HG03442 (cell line): ENCODE results near the gene IFNG-AS1.

ENCODE experiments used
- ATAC-seq: cut with Tn5 transposase; IDR thresholded peaks from one replicate; pipeline ENCODE4 v1.9.1; 2021; ENCODE audit warnings: mild to moderate bottlenecking, moderate library complexity; ENCODE audit not compliant: unreplicated experiment

Gene IFNG-AS1

GRCh38 chr12:68034567-68034966, 45.3 kb downstream of the IFNG-AS1 start:
- no peak for ATAC-seq

- no peak for ATAC-seq
Measured at GRCh38 chr12:68036642-68037041, 47.4 kb downstream of the IFNG-AS1 start.

DNA sequence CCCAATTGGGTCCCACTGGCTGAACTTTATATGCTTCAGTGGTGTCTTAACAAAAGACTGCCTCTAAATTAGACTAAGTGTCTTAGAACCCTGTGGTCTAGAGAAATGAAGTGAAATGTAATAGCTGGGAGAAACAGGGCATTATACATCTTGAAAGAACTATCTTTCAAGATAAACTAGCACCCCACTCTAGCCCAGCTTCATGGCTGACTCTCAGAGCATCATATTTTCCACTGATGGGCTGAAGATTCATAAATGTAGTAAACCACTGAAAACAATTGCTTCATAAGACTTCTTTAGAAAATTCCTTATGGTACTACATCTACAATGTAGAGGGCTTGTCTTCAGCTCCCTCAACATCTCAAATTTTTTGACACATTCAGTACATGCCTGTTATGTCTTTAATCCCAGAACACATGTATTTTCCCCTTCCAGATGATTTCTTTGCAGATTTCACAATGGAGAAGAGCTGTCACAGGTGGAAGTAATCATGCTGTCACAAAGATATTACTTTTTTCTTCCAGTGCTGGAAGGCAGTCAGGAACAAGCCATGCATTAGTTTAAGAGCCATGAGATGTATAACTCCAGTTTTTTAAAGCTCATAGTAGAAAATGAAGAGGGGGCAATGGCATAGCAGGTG, 48.5 kb downstream of the IFNG-AS1 start:
- ATAC-seq: no peak

GRCh38 chr12:68038650-68039049, 49.4 kb downstream of the IFNG-AS1 start:
- no peak for ATAC-seq

- peak; percentile 39 for ATAC-seq
Measured at GRCh38 chr12:68040450-68041075, 51.3 kb downstream of the IFNG-AS1 start.

DNA sequence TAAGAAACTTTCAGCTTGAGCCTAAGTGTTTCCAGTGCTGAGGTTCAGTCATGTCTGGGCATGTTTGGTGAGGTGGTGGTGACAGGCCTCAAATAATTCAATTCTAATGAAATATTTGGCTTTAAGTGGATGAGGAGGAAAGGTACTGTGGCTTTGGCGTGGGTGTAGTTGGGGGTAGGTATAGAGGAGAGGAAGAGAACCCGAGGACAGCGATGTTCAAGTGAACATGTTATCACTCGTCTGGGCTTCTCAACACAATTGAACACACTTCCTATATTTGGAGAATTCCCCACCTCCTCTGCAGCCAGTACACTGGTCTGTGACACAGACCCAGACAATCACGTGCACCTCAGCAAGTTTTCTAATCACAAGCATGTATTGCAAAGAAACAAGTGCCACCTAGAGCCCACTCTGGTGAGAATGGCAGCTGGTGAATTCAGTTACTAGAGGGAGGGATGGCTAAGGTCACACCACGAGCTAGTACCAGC, 53.0 kb downstream of the IFNG-AS1 start:
- ATAC-seq: peak; percentile 89

DNA sequence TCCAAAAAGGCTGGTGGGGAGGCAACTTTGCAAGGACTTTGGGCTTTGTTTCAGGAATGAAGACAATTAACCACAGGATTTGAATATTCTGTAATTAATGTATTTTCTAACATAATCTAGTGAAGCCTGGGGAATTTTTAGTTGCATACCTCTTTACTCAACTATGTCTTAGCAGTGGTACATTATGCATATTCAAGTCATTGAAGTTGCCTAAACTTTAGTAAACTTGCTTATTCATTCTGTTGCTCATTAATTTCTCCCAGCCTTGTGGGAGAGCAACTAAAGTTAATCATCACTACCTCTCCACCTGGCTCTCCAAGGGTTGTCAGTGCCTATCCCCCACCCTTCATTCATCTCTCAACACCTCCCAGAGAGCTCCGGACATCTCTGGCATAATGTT, 54.2 kb downstream of the IFNG-AS1 start:
- ATAC-seq: no peak

DNA sequence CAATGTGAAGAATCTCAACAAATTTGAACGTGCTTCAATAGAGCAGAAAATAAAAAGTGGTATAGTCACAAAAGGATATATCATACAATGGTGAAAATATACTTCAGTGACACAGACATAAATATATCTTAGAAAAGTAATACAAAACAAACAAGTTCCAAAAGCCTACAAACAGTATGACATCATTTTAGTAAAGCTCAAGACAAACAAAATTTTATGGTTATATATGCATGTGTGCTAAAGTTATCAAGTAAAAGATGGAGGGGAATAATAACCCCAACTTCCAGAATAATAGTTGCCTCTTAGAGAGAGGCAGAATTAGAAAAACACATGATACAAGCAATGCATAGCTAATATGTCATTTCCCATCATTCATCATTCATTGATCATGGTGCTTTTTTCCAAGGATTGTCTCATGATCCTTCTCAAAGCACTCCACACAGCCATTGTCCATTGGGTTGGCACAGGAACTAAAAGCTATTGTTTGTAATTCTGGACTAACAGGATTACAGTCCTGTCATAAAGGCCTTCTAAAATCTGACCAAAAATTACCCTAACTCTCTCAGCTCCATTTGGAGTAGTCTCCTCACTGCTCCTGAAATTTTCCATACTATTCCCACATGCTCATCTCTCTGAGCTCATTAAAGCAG, 59.5 kb downstream of the IFNG-AS1 start:
- ATAC-seq: no peak

GRCh38 chr12:68056300-68056699, 67.1 kb downstream of the IFNG-AS1 start:
- no peak for ATAC-seq

- no peak for ATAC-seq
Measured at GRCh38 chr12:68063900-68064590, 74.8 kb downstream of the IFNG-AS1 start.

GRCh38 chr12:68065163-68065562, 75.9 kb downstream of the IFNG-AS1 start:
- ATAC-seq: no peak

DNA sequence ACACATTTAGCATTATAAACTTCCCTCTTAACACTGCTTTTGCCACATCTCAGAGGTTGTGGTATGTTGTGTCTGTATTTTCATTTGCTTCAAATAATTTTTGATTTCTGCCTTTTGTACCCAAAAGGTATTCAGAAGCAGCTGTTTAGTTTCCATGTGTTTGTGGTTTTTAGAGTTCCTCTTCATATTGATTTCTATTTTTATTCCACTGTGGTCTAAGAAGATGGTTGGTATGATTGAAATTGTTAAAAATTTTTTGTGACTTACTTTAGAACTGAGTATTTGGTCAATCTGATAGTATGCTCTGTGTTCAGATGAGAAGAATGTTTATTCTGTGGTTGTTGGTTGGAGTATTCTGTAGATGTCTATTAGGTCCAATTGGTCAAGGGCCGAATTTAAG, 76.4 kb downstream of the IFNG-AS1 start:
- no peak for ATAC-seq

- no peak for ATAC-seq
Measured at GRCh38 chr12:68067762-68068376, 78.6 kb downstream of the IFNG-AS1 start.

- ATAC-seq: no peak
Measured at GRCh38 chr12:68069275-68069674, 80.0 kb downstream of the IFNG-AS1 start.
